ENCODE measurements around the gene PRKCA.

DNA sequence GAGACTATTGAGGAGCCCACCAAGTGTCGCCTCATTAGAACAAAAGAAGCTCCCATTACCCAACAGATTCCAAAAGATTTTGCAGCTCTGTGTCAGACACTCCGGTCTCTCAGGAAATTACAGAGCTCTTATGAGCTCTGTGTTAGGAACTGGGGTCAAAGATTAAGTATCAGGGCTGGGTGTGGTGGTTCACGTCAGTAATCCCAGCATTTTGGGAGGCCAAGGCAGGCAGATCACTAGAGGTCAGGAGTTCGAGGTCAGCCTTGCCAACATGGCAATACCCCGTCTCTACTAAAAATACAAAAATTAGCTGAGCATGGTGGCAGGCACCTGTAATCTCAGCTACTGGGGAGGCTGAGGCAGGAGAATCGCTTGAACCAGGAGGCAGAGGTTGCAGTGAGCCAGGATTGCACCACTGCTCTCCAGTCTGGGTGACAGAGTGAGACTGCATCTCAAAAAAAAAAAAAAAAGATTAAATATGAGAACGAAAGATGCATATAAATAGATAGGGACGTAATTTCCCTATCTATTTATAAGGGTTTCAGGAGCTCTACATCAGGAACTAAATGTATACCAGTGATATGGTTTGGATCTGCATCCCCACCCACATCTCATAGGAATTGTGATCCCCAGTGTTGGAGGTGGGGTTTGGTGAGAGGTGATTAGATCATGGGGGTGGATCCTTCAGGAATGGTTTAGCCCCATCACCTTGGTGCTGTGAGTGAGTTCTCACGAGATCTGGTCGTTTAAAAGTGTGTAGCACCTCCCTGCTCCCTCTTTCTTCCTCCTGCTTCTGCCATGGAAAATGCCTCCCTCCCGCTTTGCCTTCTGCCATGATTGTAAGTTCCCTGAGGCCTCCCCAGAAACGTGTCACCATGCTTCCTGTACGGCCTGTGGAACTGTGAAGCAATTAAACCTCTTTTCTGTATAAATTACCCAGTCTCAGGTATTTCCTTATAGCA is 111.4 kb downstream of the PRKCA start:
- TF ChIP-seq, protein P1, sequence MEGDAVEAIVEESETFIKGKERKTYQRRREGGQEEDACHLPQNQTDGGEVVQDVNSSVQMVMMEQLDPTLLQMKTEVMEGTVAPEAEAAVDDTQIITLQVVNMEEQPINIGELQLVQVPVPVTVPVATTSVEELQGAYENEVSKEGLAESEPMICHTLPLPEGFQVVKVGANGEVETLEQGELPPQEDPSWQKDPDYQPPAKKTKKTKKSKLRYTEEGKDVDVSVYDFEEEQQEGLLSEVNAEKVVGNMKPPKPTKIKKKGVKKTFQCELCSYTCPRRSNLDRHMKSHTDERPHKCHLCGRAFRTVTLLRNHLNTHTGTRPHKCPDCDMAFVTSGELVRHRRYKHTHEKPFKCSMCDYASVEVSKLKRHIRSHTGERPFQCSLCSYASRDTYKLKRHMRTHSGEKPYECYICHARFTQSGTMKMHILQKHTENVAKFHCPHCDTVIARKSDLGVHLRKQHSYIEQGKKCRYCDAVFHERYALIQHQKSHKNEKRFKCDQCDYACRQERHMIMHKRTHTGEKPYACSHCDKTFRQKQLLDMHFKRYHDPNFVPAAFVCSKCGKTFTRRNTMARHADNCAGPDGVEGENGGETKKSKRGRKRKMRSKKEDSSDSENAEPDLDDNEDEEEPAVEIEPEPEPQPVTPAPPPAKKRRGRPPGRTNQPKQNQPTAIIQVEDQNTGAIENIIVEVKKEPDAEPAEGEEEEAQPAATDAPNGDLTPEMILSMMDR (IDR thresholded peaks at IDR 0.05): no peak
- TF ChIP-seq POLR2A (IDR thresholded peaks at IDR 0.05) (no peak), POLR2AphosphoS5 (IDR thresholded peaks at IDR 0.05) (no peak)
